ENCODE results near the gene TAS2R4.
"Not testable (repeated sequence)": the region's sequence is repeated elsewhere in the genome, so short reads cannot be mapped to it uniquely, and the experiment has no call there.

TAS2R4 gene, protein sequence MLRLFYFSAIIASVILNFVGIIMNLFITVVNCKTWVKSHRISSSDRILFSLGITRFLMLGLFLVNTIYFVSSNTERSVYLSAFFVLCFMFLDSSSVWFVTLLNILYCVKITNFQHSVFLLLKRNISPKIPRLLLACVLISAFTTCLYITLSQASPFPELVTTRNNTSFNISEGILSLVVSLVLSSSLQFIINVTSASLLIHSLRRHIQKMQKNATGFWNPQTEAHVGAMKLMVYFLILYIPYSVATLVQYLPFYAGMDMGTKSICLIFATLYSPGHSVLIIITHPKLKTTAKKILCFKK

DNA sequence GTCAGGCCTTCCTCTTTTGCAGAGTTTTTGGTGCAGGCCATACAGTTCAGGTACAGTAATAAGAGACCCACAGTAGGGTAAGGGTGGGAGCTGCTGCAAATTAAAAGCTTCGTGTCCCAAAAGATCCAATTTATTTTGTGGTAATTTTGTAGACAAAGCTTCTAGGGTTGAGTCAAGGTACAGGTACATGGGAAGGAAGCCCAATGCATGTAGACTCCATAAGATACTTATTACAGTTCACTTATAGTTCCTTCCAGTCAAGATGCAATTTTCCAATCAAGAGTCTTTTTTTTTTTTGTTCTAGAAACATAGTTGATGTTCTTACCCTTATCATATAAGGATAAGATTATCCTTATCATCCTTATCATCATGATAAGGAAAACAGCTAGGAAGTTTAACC is at the start of gene TAS2R4:
TSS of gene TAS2R4 (plus strand) at position 301 of the 400 bp plus-strand sequence. CDS start 1,815 bp downstream, outside the sequence.
- no peaks in the 10 kb centered on the region for H3K9me3 Mint-ChIP-seq (ENCODE audit: low read depth)
- H3K4me3 Mint-ChIP-seq: no peak within 1 kb of the TSS
- no peaks in the 10 kb centered on the region for H3K27me3 Mint-ChIP-seq
- peaks cover 2% of the 10 kb centered on the region for H3K4me1 Mint-ChIP-seq (ENCODE audit: low read depth)
- no peak within 1 kb of the TSS for H3K27ac Mint-ChIP-seq
- H3K36me3 Mint-ChIP-seq: peaks cover 19% of the 10 kb centered on the region

GRCh38 chr7:141729020-141729419 is 47.5 kb upstream of the TAS2R4 start:
- Mint-ChIP-seq H3K36me3 (peaks cover 6% of the 10 kb centered on the region), H3K27ac (no peak overlapping the region), H3K27me3 (no peaks in the 10 kb centered on the region), H3K9me3 (ENCODE audit: low read depth) (no peaks in the 10 kb centered on the region), H3K4me3 (no peak overlapping the region), H3K4me1 (ENCODE audit: low read depth) (no peaks in the 10 kb centered on the region)

DNA sequence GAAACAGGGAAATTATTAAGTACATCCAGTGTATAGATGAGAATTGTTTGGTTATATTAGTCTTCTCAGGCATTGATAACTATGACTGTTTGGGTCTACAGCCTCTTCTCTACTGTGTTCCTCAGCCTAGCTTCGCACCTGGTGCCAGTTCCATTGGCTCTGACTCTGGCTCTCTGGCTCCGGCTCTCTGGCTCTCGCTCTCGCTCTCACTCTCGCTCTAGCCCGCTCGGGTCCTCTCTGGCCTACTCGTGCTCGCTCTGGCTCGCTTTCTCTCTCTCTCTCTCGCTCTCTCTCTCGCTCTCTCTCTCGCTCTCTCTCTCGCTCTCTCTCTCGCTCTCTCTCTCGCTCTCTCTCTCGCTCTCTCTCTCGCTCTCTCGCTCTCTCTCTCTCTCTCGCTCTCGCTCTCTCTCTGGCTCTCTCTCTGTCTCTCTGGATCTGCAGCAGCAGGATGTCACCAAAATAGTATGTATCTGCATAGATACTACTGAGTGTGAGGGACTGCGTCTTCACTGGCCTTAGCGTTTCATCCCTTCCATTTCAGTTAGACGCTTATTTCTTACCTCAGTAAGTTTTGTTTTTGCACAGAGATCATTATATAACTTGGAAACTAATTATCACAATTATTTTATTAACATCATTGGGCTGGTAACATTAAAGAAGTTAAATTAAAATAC is 44.9 kb upstream of the TAS2R4 start:
- H3K4me1 Mint-ChIP-seq (ENCODE audit: low read depth): no peaks in the 10 kb centered on the region
- no peaks in the 10 kb centered on the region for H3K9me3 Mint-ChIP-seq (ENCODE audit: low read depth)
- H3K4me3 Mint-ChIP-seq: no peak overlapping the region
- no peaks in the 10 kb centered on the region for H3K27me3 Mint-ChIP-seq
- H3K27ac Mint-ChIP-seq: no peak overlapping the region
- peaks cover 3% of the 10 kb centered on the region for H3K36me3 Mint-ChIP-seq

DNA sequence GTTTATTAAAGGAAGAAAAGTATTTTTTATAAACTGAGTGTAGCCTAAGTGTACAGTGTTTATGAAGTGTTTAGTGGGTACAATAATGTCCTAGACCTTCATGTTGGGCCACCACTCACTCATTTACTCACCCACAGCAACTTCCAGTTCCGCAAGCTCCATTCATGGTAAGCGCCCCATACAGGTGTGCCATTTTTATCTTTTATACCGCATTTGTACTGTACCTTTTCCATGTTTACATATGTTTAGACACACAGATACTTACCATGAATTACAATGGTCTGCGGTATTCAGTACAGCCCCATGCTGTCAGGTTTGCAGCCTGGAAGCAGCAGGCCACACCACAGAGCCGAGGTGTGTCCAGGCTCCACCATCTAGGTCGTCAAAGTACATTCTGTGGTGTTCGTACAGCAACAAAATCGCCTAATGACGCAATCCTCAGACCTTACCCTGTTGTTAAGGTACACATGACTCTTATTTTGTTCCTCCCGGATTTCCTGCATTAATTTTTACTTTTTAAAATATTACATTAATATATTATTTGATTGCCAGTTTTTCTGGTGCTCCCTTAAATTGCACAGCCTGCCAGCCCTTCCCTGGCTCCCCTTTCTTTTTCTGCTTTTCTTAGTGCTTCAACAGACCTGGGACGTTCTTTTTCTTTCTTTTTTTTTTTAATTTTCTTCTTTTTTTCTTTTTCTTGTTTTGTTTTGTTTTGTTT is 39.2 kb upstream of the TAS2R4 start:
- no peaks in the 10 kb centered on the region for H3K9me3 Mint-ChIP-seq (ENCODE audit: low read depth)
- H3K27me3 Mint-ChIP-seq: no peaks in the 10 kb centered on the region
- H3K4me1 Mint-ChIP-seq (ENCODE audit: low read depth): peaks cover 40% of the 10 kb centered on the region
- peak overlapping the region; percentile 95 for H3K4me3 Mint-ChIP-seq
- H3K36me3 Mint-ChIP-seq: peaks cover 12% of the 10 kb centered on the region
- H3K27ac Mint-ChIP-seq: peak overlapping the region; percentile 95

DNA sequence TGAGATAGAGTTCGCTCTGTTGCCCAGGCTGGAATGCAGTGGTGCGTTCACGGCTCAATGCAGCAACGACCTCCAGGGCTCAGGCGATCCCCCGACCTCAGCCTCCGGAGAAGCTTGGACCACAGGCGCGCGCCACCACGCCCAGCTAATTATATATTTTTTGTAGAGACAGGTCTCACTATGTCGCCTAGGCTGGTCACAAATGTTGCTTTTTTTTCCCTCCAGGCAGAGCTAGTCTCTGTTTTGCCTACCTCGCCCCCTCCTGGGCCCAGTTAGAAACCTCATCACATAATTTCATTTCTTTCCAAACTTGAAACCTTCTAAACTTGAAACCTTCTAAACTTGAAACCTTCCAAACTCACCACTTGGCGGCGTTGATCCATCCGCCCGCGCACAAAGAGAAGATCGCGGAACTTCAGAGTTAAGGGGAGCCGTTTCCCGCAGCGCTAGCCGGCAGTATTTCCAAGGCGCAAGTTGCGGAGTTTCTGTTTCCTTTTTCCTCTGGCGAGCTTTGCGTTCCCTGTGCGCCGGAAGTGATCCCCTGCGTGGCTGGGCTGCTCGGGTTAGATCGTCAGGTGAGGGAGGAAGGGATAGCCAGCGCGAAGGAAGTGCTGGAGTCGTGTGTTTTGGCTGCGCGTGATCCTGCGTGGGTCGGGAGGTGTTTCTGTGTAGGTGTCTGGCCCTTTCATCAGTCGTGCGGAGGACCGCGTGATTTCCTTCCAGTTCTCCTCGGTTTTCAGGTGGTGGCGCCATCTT is 38.5 kb upstream of the TAS2R4 start, which contains the start of gene SSBP1:
TSS of gene SSBP1 (plus strand) at position 523 of the 756 bp plus-strand sequence. CDS start 809 bp downstream, outside the sequence.
- Mint-ChIP-seq H3K4me3 (peak within 1 kb of the TSS; percentile 95), H3K36me3 (peaks cover 16% of the 10 kb centered on the region), H3K9me3 (ENCODE audit: low read depth) (no peaks in the 10 kb centered on the region), H3K27ac (peak within 1 kb of the TSS; percentile 95), H3K27me3 (no peaks in the 10 kb centered on the region), H3K4me1 (ENCODE audit: low read depth) (peaks cover 44% of the 10 kb centered on the region)

DNA sequence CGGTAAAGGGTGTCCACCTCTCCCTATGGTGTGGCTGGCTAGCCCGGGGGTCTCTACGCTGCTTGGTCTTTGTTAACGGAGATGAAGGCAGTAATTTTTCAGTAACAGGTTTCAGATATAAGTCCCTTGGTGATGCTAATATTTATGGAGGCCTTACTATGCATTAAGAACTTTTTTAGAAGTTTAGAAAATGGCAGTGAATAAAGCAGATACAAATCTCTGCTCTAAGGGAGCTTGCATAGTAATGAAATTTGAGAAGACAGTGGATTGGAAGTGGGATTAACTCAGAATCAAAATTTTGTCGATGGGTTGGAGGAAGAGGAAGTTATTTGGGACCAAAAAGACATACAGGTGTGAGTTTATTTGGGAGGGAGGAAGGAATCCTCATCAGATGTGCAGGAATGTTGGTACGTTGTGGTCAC is 37.9 kb upstream of the TAS2R4 start:
- Mint-ChIP-seq H3K27ac (peak overlapping the region; percentile 95), H3K4me3 (peak overlapping the region; percentile 95), H3K9me3 (ENCODE audit: low read depth) (no peaks in the 10 kb centered on the region), H3K27me3 (no peaks in the 10 kb centered on the region), H3K4me1 (ENCODE audit: low read depth) (peaks cover 47% of the 10 kb centered on the region), H3K36me3 (peaks cover 16% of the 10 kb centered on the region)

- peak overlapping the region; percentile 95 for H3K27ac Mint-ChIP-seq
- peak overlapping the region; percentile 95 for H3K4me3 Mint-ChIP-seq
- peaks cover 52% of the 10 kb centered on the region for H3K4me1 Mint-ChIP-seq (ENCODE audit: low read depth)
- H3K9me3 Mint-ChIP-seq (ENCODE audit: low read depth): no peaks in the 10 kb centered on the region
- H3K27me3 Mint-ChIP-seq: no peaks in the 10 kb centered on the region
- H3K36me3 Mint-ChIP-seq: peaks cover 16% of the 10 kb centered on the region
Measured at GRCh38 chr7:141739250-141739649, 37.2 kb upstream of the TAS2R4 start.

DNA sequence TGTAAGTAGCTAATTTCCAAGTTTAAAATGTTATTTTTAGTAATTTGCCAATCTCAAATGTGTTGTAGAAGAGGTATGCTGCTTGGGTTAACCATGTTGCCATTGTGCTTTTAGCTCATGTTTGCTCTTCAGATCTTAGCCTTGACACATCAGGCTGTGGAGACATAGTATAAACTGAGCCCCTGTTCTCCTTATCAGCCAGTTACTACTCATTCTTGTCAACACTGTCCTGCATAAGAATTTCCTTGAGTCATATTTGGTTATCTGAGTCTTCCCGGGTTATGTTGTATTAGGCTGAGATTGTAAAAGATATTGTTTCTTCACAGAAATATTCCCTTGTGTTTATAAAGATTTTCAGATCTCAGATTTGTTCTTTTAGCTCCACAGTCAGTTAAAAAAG is 34.2 kb upstream of the TAS2R4 start:
- Mint-ChIP-seq H3K36me3 (peaks cover 16% of the 10 kb centered on the region), H3K27me3 (no peaks in the 10 kb centered on the region), H3K4me1 (ENCODE audit: low read depth) (peaks cover 52% of the 10 kb centered on the region), H3K9me3 (ENCODE audit: low read depth) (no peaks in the 10 kb centered on the region), H3K27ac (peak overlapping the region; percentile 50), H3K4me3 (peak overlapping the region; percentile 32)

DNA sequence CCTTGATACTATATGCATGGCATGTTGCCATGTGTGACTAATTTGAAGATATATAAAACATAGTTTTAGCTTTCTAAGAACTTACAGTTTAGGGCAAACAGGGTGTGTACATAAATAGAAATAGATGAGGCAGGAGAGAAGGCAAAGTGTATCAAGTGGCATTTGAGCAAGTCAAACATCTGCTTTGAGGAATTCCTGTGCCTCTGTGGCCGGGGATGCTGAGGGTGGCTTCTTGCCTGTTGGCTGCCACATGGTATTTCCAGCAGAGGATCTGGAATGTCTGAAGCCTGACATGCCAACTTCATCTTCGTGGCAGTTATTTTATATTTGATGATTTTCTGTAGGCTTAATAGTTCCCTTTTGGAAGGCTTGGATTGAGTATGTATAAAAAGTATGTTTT is 32.3 kb upstream of the TAS2R4 start:
- Mint-ChIP-seq H3K27ac (no peak overlapping the region), H3K4me3 (no peak overlapping the region), H3K9me3 (ENCODE audit: low read depth) (no peaks in the 10 kb centered on the region), H3K36me3 (peaks cover 13% of the 10 kb centered on the region), H3K4me1 (ENCODE audit: low read depth) (peaks cover 40% of the 10 kb centered on the region), H3K27me3 (no peaks in the 10 kb centered on the region)

GRCh38 chr7:141748396-141748795 is 28.1 kb upstream of the TAS2R4 start:
- H3K27me3 Mint-ChIP-seq: no peaks in the 10 kb centered on the region
- H3K4me3 Mint-ChIP-seq: no peak overlapping the region
- H3K36me3 Mint-ChIP-seq: peaks cover 37% of the 10 kb centered on the region
- H3K27ac Mint-ChIP-seq: no peak overlapping the region
- H3K4me1 Mint-ChIP-seq (ENCODE audit: low read depth): peaks cover 8% of the 10 kb centered on the region
- H3K9me3 Mint-ChIP-seq (ENCODE audit: low read depth): peaks cover 15% of the 10 kb centered on the region

GRCh38 chr7:141751904-141752303 is 24.6 kb upstream of the TAS2R4 start:
- not testable (repeated sequence) for H3K4me1 Mint-ChIP-seq (ENCODE audit: low read depth); H3K27me3 Mint-ChIP-seq; H3K27ac Mint-ChIP-seq; H3K4me3 Mint-ChIP-seq
- Mint-ChIP-seq H3K36me3 (peaks cover 54% of the 10 kb centered on the region), H3K9me3 (ENCODE audit: low read depth) (peaks cover 15% of the 10 kb centered on the region)

DNA sequence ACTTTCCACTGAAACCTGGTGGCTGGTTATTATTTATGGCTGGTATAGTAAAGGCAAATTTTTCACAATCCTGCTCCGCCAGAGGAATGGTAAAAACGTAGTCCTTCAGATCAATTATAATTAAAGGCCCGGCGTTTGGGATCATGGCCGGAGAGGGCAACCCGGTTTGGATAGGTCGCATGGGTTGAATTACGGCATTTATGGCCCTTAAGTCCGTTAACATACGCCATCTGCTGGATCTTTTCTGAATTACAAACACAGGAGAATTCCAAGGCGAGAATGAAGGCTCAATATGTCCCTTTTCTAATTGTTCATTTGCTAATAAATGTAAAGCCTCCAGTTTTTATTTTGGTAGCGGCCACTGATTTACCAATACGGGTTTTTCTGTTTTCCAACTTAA is 23.8 kb upstream of the TAS2R4 start:
- no peak overlapping the region for H3K27ac Mint-ChIP-seq

DNA sequence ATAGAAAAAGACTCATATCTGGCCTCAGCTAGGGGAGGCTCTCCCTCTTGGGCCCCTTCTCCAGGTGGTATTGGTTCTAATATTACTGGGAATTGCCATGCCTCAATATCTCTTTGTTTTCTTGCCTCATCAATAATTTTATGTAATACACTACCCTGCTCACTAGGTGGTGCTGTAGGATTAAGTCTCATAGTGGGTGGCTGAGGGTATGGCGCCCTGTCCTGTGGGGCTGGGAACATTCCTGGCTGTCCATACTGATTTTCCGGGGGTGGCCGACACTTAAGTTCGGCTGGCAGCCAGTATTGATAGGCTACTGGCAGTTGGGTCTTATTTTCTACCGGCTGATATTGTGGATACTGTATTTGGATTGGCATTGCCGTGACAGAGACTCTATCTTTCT is 21.5 kb upstream of the TAS2R4 start:
- H3K27ac Mint-ChIP-seq: no peak overlapping the region
- no peak overlapping the region for H3K4me3 Mint-ChIP-seq
- H3K4me1 Mint-ChIP-seq (ENCODE audit: low read depth): peaks cover 7% of the 10 kb centered on the region
- peaks cover 56% of the 10 kb centered on the region for H3K36me3 Mint-ChIP-seq
- peaks cover 13% of the 10 kb centered on the region for H3K9me3 Mint-ChIP-seq (ENCODE audit: low read depth)
- no peaks in the 10 kb centered on the region for H3K27me3 Mint-ChIP-seq

More for the DNA sequence above, 23.8 kb upstream of the TAS2R4 start:
- Mint-ChIP-seq H3K9me3 (ENCODE audit: low read depth) (peaks cover 15% of the 10 kb centered on the region), H3K4me3 (no peak overlapping the region), H3K27me3 (no peaks in the 10 kb centered on the region), H3K36me3 (peaks cover 54% of the 10 kb centered on the region), H3K4me1 (ENCODE audit: low read depth) (peaks cover 7% of the 10 kb centered on the region)

DNA sequence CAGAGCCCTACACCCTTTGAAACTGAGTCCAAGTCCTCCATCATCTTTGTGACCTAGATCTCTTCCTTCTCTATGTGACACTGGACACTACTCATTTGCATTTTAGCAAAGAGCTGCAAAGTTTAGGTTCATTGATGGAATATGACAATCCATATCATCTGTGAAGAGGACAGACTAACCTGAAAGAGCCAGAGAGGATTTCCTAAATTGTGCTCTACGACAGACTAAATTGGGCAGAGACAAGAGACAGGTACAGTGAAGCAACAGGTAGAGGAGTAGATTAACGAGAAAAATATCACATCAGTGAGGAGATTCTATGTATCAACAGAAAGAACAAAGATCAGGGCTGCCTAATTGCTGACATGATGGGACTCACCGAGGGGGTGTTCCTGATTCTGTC is 12.7 kb upstream of the TAS2R4 start, which contains the start of gene TAS2R3:
TSS of gene TAS2R3 (plus strand) at position 301 of the 400 bp plus-strand sequence. CDS start at position 363, 62 bp downstream.
- peaks cover 43% of the 10 kb centered on the region for H3K36me3 Mint-ChIP-seq
- H3K4me3 Mint-ChIP-seq: no peak within 1 kb of the TSS
- H3K9me3 Mint-ChIP-seq (ENCODE audit: low read depth): no peaks in the 10 kb centered on the region
- no peaks in the 10 kb centered on the region for H3K27me3 Mint-ChIP-seq
- peaks cover 3% of the 10 kb centered on the region for H3K4me1 Mint-ChIP-seq (ENCODE audit: low read depth)
- H3K27ac Mint-ChIP-seq: no peak within 1 kb of the TSS

Data from activated naive CD8-positive, alpha-beta T cell (primary cell).